Natural killer cell treated with Interleukin-12 subunit alpha and Interleukin-12 subunit beta and Interleukin-15 and Interleukin-18, amount 100 ng/mL, for 72 hours (primary cell): ENCODE measurements around the gene MRPS31. TPM values are rescaled to one million over a fixed set of nuclear protein-coding genes. Genes with fewer than 3 reads are reported as not detected.
"Not testable (repeated sequence)": the region's sequence is repeated elsewhere in the genome, so short reads cannot be mapped to it uniquely, and the experiment has no call there.

Source experiments
- ATAC-seq, 2 donors: fragments of 150-1000 bp; cut with Tn5 transposase in 1 of 2; sonication (Bioruptor Pico), chemical (Tn5 transposase) in 1 of 2; 2 replicates each; pipeline ENCODE4 v1.10.0; 2021
- DNase-seq: peaks from one replicate; pipeline ENCODE4 v3.0.0; 2022; ENCODE audit warnings: low spot score
- H3K27ac Mint-ChIP-seq, 2 donors: 1 replicate in 1 of 2; 2 replicates in 1 of 2; pipeline ENCODE4 v1.8.0; 2022; ENCODE audit warnings: mixed read lengths in 2 of 2, mild to moderate bottlenecking in 1 of 2, moderate library complexity in 1 of 2
- H3K27me3 Mint-ChIP-seq, 2 donors: 1 replicate in 1 of 2; 2 replicates in 1 of 2; pipeline ENCODE4 v1.8.0; 2022; ENCODE audit warnings: mixed read lengths in 2 of 2
- H3K36me3 Mint-ChIP-seq: one replicate; pipeline ENCODE4 v1.8.0; 2022; ENCODE audit warnings: mixed read lengths
- H3K4me1 Mint-ChIP-seq, 2 donors: 1 replicate in 1 of 2; 2 replicates in 1 of 2; pipeline ENCODE4 v1.8.0; 2022; ENCODE audit warnings: low read depth in 2 of 2, mixed read lengths in 2 of 2, mild to moderate bottlenecking in 1 of 2
- H3K4me3 Mint-ChIP-seq: one replicate; pipeline ENCODE4 v1.8.0; 2022; ENCODE audit warnings: mixed read lengths
- H3K9me3 Mint-ChIP-seq: 2 replicates; pipeline ENCODE4 v1.8.0; 2022; ENCODE audit warnings: mixed read lengths
- total RNA-seq, 2 donors: library from RNA; stranded (reverse); gene quantifications; one replicate each; pipeline ENCODE4 v1.2.3, GENCODE V29; 2022

The MRPS31 gene
- total RNA-seq, 2 donors from 2014 or later = 25.2 to 27.4 TPM

GRCh38 chr13:40798380-40798779 is 27.4 kb upstream of the MRPS31 start:
- H3K27me3 Mint-ChIP-seq = no peaks in the 10 kb centered on the region
- peak overlapping the region; percentile 35 to 80 for H3K27ac Mint-ChIP-seq
- peak overlapping the region; percentile 70 for H3K4me3 Mint-ChIP-seq
- DNase-seq (no peak), ATAC-seq (peak; percentile 28 to 45)
- H3K4me1 Mint-ChIP-seq = peaks cover 8 to 14% of the 10 kb centered on the region in 2 donors
- H3K36me3 Mint-ChIP-seq = peaks cover 6% of the 10 kb centered on the region
- H3K9me3 Mint-ChIP-seq = no peaks in the 10 kb centered on the region

- ATAC-seq (no peak), DNase-seq (no peak)
- Mint-ChIP-seq H3K9me3 (no peaks in the 10 kb centered on the region), H3K4me3 (no peak overlapping the region), H3K27me3 (no peaks in the 10 kb centered on the region), H3K36me3 (peaks cover 3% of the 10 kb centered on the region), H3K4me1 (peaks cover 8 to 14% of the 10 kb centered on the region in 2 donors), H3K27ac (peak overlapping the region in 1 of 2 donors; percentile 3)
Observed at GRCh38 chr13:40796649-40797048, 25.7 kb upstream of the MRPS31 start.

- no peak overlapping the region for H3K27ac Mint-ChIP-seq
- no peak for ATAC-seq
Observed at GRCh38 chr13:40794414-40795368, 23.7 kb upstream of the MRPS31 start.

GRCh38 chr13:40793339-40793738 is 22.3 kb upstream of the MRPS31 start:
- Mint-ChIP-seq H3K4me3 (no peak overlapping the region), H3K27me3 (no peaks in the 10 kb centered on the region), H3K27ac (no peak overlapping the region), H3K4me1 (peaks cover 3 to 7% of the 10 kb centered on the region in 2 donors), H3K9me3 (no peaks in the 10 kb centered on the region), H3K36me3 (no peaks in the 10 kb centered on the region)
- DNase-seq (no peak), ATAC-seq (no peak)

More at GRCh38 chr13:40794414-40795368, 23.7 kb upstream of the MRPS31 start:
- DNase-seq = no peak
- no peaks in the 10 kb centered on the region for H3K36me3 Mint-ChIP-seq
- no peaks in the 10 kb centered on the region for H3K27me3 Mint-ChIP-seq
- no peak overlapping the region for H3K4me3 Mint-ChIP-seq
- peaks cover 8 to 14% of the 10 kb centered on the region in 2 donors for H3K4me1 Mint-ChIP-seq
- no peaks in the 10 kb centered on the region for H3K9me3 Mint-ChIP-seq

GRCh38 chr13:40792284-40793051 is 21.5 kb upstream of the MRPS31 start:
- Mint-ChIP-seq H3K4me3 (no peak overlapping the region), H3K36me3 (no peaks in the 10 kb centered on the region), H3K27me3 (no peaks in the 10 kb centered on the region), H3K27ac (no peak overlapping the region), H3K9me3 (no peaks in the 10 kb centered on the region), H3K4me1 (peaks cover 3 to 7% of the 10 kb centered on the region in 2 donors)
- ATAC-seq (no peak), DNase-seq (no peak)

- DNase-seq = no peak
- Mint-ChIP-seq H3K4me1 (peaks cover 0 to 5% of the 10 kb centered on the region in 2 donors), H3K4me3 (peak overlapping the region; percentile 59), H3K36me3 (no peaks in the 10 kb centered on the region), H3K9me3 (no peaks in the 10 kb centered on the region), H3K27me3 (no peaks in the 10 kb centered on the region), H3K27ac (no peak overlapping the region)
- ATAC-seq = no peak
Observed at GRCh38 chr13:40790154-40790616, 19.2 kb upstream of the MRPS31 start.

GRCh38 chr13:40789275-40790153 is 18.5 kb upstream of the MRPS31 start, which contains the start of gene SLC25A15:
TSS of gene SLC25A15 (plus strand) at chr13:40789611. CDS start at chr13:40793227, 3,616 bp downstream.
- Mint-ChIP-seq H3K27me3 (no peaks in the 10 kb centered on the region), H3K9me3 (no peaks in the 10 kb centered on the region), H3K36me3 (no peaks in the 10 kb centered on the region), H3K4me3 (peak within 1 kb of the TSS; percentile 59), H3K27ac (peak within 1 kb of the TSS; percentile 26 to 37), H3K4me1 (peaks cover 0 to 5% of the 10 kb centered on the region in 2 donors)
- peak; percentile 96 to 97 for ATAC-seq
- peak; percentile 87 for DNase-seq

GRCh38 chr13:40788540-40789274 is 17.7 kb upstream of the MRPS31 start:
- DNase-seq, H3K27me3 Mint-ChIP-seq, H3K36me3 Mint-ChIP-seq, H3K4me1 Mint-ChIP-seq, ATAC-seq, H3K9me3 Mint-ChIP-seq: not testable (repeated sequence)
- H3K27ac Mint-ChIP-seq = peak overlapping the region; percentile 26 to 37
- peak overlapping the region; percentile 59 for H3K4me3 Mint-ChIP-seq

- DNase-seq (no peak), ATAC-seq (no peak)
- Mint-ChIP-seq H3K36me3 (no peaks in the 10 kb centered on the region), H3K27me3 (no peaks in the 10 kb centered on the region), H3K9me3 (no peaks in the 10 kb centered on the region), H3K4me3 (no peak overlapping the region), H3K27ac (no peak overlapping the region), H3K4me1 (peaks cover 0 to 5% of the 10 kb centered on the region in 2 donors)
Observed at GRCh38 chr13:40787062-40787461, 16.1 kb upstream of the MRPS31 start.

- Mint-ChIP-seq H3K36me3 (no peaks in the 10 kb centered on the region), H3K4me1 (peaks cover 0 to 5% of the 10 kb centered on the region in 2 donors)
- no peak for ATAC-seq
Observed at GRCh38 chr13:40786568-40786996, 15.6 kb upstream of the MRPS31 start.

GRCh38 chr13:40784540-40784939 is 13.6 kb upstream of the MRPS31 start:
- no peaks in the 10 kb centered on the region for H3K9me3 Mint-ChIP-seq
- H3K4me3 Mint-ChIP-seq = no peak overlapping the region
- ATAC-seq (no peak), DNase-seq (no peak)
- peaks cover 0 to 5% of the 10 kb centered on the region in 2 donors for H3K4me1 Mint-ChIP-seq
- no peaks in the 10 kb centered on the region for H3K36me3 Mint-ChIP-seq
- H3K27me3 Mint-ChIP-seq = no peaks in the 10 kb centered on the region
- H3K27ac Mint-ChIP-seq = no peak overlapping the region

More at GRCh38 chr13:40786568-40786996, 15.6 kb upstream of the MRPS31 start:
- DNase-seq = no peak
- Mint-ChIP-seq H3K9me3 (no peaks in the 10 kb centered on the region), H3K27ac (no peak overlapping the region), H3K4me3 (no peak overlapping the region), H3K27me3 (no peaks in the 10 kb centered on the region)

GRCh38 chr13:40782971-40783370 is 12.0 kb upstream of the MRPS31 start:
- not testable (repeated sequence) for H3K4me3 Mint-ChIP-seq, H3K9me3 Mint-ChIP-seq, ATAC-seq, H3K27me3 Mint-ChIP-seq, DNase-seq, H3K36me3 Mint-ChIP-seq, H3K27ac Mint-ChIP-seq
- H3K4me1 Mint-ChIP-seq = peaks cover under 1 to 11% of the 10 kb centered on the region in 2 donors
